HT1080 (cell line): Measurements from ENCODE around the gene MGAT3. TPM values are rescaled to one million over a fixed set of nuclear protein-coding genes. Genes with fewer than 3 reads are reported as not detected.
"Not testable (repeated sequence)": the region's sequence is repeated elsewhere in the genome, so short reads cannot be mapped to it uniquely, and the experiment has no call there.

Source experiments
- DNase-seq: peaks from one replicate; pipeline ENCODE4 v3.0.0-alpha.2; 2015; ENCODE audit warnings: low read depth
- total RNA-seq: library from RNA; depleted of rRNA; stranded (reverse); fragments of >200 nt; shearing (Covaris generic); gene quantifications from 2 replicates; pipeline ENCODE4 v1.2.3, GENCODE V29; 2014

The MGAT3 gene
- total RNA-seq, 1 experiment from 2014 or later: 0.10 TPM

- no peak for DNase-seq
Observed at GRCh38 chr22:39510529-39511149, 53.8 kb downstream of the MGAT3 start.

- DNase-seq: no peak
Observed at GRCh38 chr22:39511226-39511625, 54.4 kb downstream of the MGAT3 start.

GRCh38 chr22:39512026-39512425, 55.2 kb downstream of the MGAT3 start:
- no peak for DNase-seq

GRCh38 chr22:39513791-39514190, 57.0 kb downstream of the MGAT3 start:
- no peak for DNase-seq

- DNase-seq: no peak
Observed at GRCh38 chr22:39514373-39514973, 57.7 kb downstream of the MGAT3 start.

GRCh38 chr22:39515266-39516050, 58.6 kb downstream of the MGAT3 start:
- no peak for DNase-seq

GRCh38 chr22:39517470-39517869, 60.7 kb downstream of the MGAT3 start:
- DNase-seq: no peak

- DNase-seq: no peak
Observed at GRCh38 chr22:39518144-39518786, 61.5 kb downstream of the MGAT3 start.

GRCh38 chr22:39518996-39519680, 62.3 kb downstream of the MGAT3 start:
- DNase-seq: no peak

- peak; percentile 98 for DNase-seq
Observed at GRCh38 chr22:39519681-39520225, 62.9 kb downstream of the MGAT3 start.

GRCh38 chr22:39520226-39521105, 63.7 kb downstream of the MGAT3 start, which contains the start of gene ATF4:
Gene ATF4, plus strand, starts transcription at chr22:39520562. Its CDS starts 884 bp downstream, at chr22:39521446.
- DNase-seq: no peak

- peak; percentile 71 for DNase-seq
Observed at GRCh38 chr22:39521106-39521885, 64.5 kb downstream of the MGAT3 start.

- not testable (repeated sequence) for DNase-seq
Observed at GRCh38 chr22:39522091-39522490, 65.3 kb downstream of the MGAT3 start.

GRCh38 chr22:39522567-39523300, 65.9 kb downstream of the MGAT3 start:
- peak; percentile 48 for DNase-seq

- no peak for DNase-seq
Observed at GRCh38 chr22:39524089-39524752, 67.4 kb downstream of the MGAT3 start.

GRCh38 chr22:39524753-39525657, 68.2 kb downstream of the MGAT3 start:
- no peak for DNase-seq

GRCh38 chr22:39525658-39525975, 68.8 kb downstream of the MGAT3 start:
- DNase-seq: no peak
